ENCODE results near the gene WDR7. TPM values are rescaled to one million over a fixed set of nuclear protein-coding genes. Genes with fewer than 3 reads are reported as not detected.

The WDR7 gene
- 80.0 TPM for total RNA-seq

GRCh38 chr18:56650944-56651770 lies at the start of gene WDR7:
Gene WDR7 (plus strand): TSS chr18:56651359. CDS start chr18:56672516, 21,157 bp downstream.

GRCh38 chr18:56638232-56639103 lies 12.7 kb upstream of the WDR7 start, which contains the start of gene TXNL1:
Gene TXNL1 (minus strand): TSS chr18:56638592. CDS start chr18:56638440, 152 bp downstream.

Other genes with a start within 250 kb of the WDR7 start
- gene TXNL1, start 12.8 kb upstream of the WDR7 start, total RNA-seq = 71.1 TPM